HL-60 (cell line): ENCODE data around the gene KCTD16.

Source experiments
- DNase-seq, 2 experiments: peaks; one replicate each; pipeline ENCODE4 v3.0.0-alpha.2; 2010 to 2020; ENCODE audit warnings: low read depth in 1 of 2, low spot score in 1 of 2
- H3K27ac ChIP-seq: fragments of 250-450 bp; sonication (Bioruptor Pico); replicated peaks from 2 replicates; pipeline ENCODE4 v1.5.1; 2020; ENCODE audit warnings: mild to moderate bottlenecking, moderate library complexity
- H3K27me3 ChIP-seq: fragments of 250-450 bp; sonication (Bioruptor Pico); 2 replicates; pipeline ENCODE4 v1.5.1; 2021; ENCODE audit warnings: mild to moderate bottlenecking, moderate library complexity; ENCODE audit not compliant: insufficient read depth, poor library complexity, severe bottlenecking
- H3K4me3 ChIP-seq: replicated peaks from 2 replicates; pipeline ENCODE4 v1.5.1; 2011; ENCODE audit warnings: mild to moderate bottlenecking, control low read depth, low read length; ENCODE audit not compliant: insufficient read depth
- CTCF ChIP-seq: IDR thresholded peaks from one replicate; pipeline ENCODE4 v1.5.1; 2011; ENCODE audit warnings: low read length, control low read depth, inconsistent platforms; ENCODE audit not compliant: insufficient read depth
- GABPA ChIP-seq: IDR thresholded peaks from 2 replicates; pipeline ENCODE4 v1.6.1; 2012; ENCODE audit warnings: low read depth
- POLR2AphosphoS5 ChIP-seq: IDR thresholded peaks from 2 replicates; pipeline ENCODE4 v1.6.1; 2012; ENCODE audit warnings: low read depth
- REST ChIP-seq: IDR thresholded peaks from 2 replicates; pipeline ENCODE4 v1.6.1; 2012; ENCODE audit warnings: low read depth; ENCODE audit not compliant: insufficient replicate concordance
- SPI1 ChIP-seq: IDR thresholded peaks from 2 replicates; pipeline ENCODE4 v1.6.1; 2012; ENCODE audit warnings: low read depth, mild to moderate bottlenecking, borderline replicate concordance

Gene KCTD16

GRCh38 chr5:144310621-144311020 is 139.9 kb downstream of the KCTD16 start:
- Histone ChIP-seq H3K27ac (no peak overlapping the region), H3K4me3 (no peak overlapping the region), H3K27me3 (no peaks in the 10 kb centered on the region)
- TF ChIP-seq REST (no peak), POLR2AphosphoS5 (no peak), GABPA (no peak), CTCF (no peak), SPI1 (no peak)
- no peak for DNase-seq

GRCh38 chr5:144313147-144313726 is 142.6 kb downstream of the KCTD16 start:
- H3K27ac ChIP-seq, result no peak overlapping the region
- no peak for TF ChIP-seq GABPA
- TF ChIP-seq REST, result no peak
- no peak for TF ChIP-seq CTCF
- no peak for TF ChIP-seq SPI1
- TF ChIP-seq POLR2AphosphoS5, result no peak
- no peak overlapping the region for H3K4me3 ChIP-seq
- DNase-seq, result no peak
- H3K27me3 ChIP-seq, result no peaks in the 10 kb centered on the region

DNA sequence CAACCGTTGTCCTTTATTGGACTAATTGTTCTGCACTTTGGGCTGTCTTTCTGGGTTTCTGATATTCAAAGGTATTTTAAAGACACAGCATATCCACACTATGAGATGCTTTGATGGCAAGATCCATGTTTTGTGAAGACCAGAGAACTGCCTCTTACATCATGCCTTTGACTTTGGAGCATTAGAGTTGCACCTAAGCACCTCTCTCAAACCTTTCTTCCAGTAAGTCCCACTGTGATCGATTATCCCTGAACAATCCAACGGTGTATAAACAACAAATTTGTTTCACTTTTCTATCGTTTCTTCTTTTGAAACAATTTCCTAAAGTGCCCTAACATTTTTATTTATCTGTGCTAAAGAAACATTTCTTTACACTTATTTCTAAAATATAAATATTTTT is 144.4 kb downstream of the KCTD16 start:
- TF ChIP-seq REST, result no peak
- H3K27me3 ChIP-seq, result no peaks in the 10 kb centered on the region
- no peak overlapping the region for H3K4me3 ChIP-seq
- H3K27ac ChIP-seq, result no peak overlapping the region
- no peak for DNase-seq
